Measurements from ENCODE around the gene BTNL3.

DNA sequence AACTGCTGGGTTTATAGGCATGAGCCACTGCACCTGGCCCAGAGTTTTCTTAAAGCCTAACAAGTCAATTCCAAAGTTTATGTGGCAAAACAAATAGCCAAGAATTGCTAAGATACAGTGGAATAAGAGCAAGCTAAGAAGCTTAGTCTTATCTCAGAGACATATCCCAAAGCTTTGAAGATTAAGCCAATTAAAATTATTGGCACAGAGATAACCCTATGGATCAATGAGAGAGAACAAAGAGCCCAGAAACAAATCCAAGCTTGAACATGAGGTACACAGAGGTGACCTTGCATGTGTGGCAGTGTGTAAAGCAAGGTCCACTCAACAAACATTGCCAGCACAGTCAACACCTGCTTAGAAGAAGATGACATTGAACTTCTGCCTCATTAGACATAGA, 13.3 kb downstream of the BTNL3 start:
- TF ChIP-seq, protein P1, sequence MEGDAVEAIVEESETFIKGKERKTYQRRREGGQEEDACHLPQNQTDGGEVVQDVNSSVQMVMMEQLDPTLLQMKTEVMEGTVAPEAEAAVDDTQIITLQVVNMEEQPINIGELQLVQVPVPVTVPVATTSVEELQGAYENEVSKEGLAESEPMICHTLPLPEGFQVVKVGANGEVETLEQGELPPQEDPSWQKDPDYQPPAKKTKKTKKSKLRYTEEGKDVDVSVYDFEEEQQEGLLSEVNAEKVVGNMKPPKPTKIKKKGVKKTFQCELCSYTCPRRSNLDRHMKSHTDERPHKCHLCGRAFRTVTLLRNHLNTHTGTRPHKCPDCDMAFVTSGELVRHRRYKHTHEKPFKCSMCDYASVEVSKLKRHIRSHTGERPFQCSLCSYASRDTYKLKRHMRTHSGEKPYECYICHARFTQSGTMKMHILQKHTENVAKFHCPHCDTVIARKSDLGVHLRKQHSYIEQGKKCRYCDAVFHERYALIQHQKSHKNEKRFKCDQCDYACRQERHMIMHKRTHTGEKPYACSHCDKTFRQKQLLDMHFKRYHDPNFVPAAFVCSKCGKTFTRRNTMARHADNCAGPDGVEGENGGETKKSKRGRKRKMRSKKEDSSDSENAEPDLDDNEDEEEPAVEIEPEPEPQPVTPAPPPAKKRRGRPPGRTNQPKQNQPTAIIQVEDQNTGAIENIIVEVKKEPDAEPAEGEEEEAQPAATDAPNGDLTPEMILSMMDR (conservative IDR thresholded peaks at IDR 0.05; ENCODE audit: low read depth, low read length): no peak
- no peak for TF ChIP-seq EZH2 (IDR thresholded peaks at IDR 0.05; ENCODE audit: borderline replicate concordance, low read depth, low read length, poor library complexity, severe bottlenecking)

Data from A673 (cell line).